Tibial nerve (tissue), 4 donors: ENCODE results near the gene THEMIS. TPM values are rescaled to one million over a fixed set of nuclear protein-coding genes. Genes with fewer than 3 reads are reported as not detected.
A peak's percentile ranks its signal among the peaks of the same experiment; 100 is the strongest.
"Not testable (repeated sequence)": the region's sequence is repeated elsewhere in the genome, so short reads cannot be mapped to it uniquely, and the experiment has no call there.

Source experiments
- DNase-seq, 2 donors: peaks; one replicate each; pipeline ENCODE4 v3.0.0-alpha.2; 2019; ENCODE audit warnings: low spot score in 2 of 2
- H3K27ac ChIP-seq, 4 donors: fragments of 200-600 bp; sonication (generic) in 3 of 4; one replicate each; pipeline ENCODE4 v1.5.1; 2017 to 2019; ENCODE audit warnings: mild to moderate bottlenecking in 1 of 4
- H3K27me3 ChIP-seq, 2 donors: fragments of 200-600 bp; sonication (generic) in 1 of 2; one replicate each; pipeline versions ENCODE4 v1.5.1 to v1.6.0; 2017 to 2019
- H3K36me3 ChIP-seq, 3 donors: fragments of 200-600 bp; sonication (generic); one replicate each; pipeline ENCODE4 v1.5.1; 2018 to 2019
- H3K4me1 ChIP-seq, 4 donors: fragments of 200-600 bp; sonication (generic) in 3 of 4; one replicate each; pipeline ENCODE4 v1.5.1; 2017 to 2019
- H3K4me3 ChIP-seq, 4 donors: fragments of 200-600 bp; sonication (generic) in 3 of 4; one replicate each; pipeline ENCODE4 v1.5.1; 2017 to 2019; ENCODE audit warnings: mild to moderate bottlenecking in 1 of 4, moderate library complexity in 1 of 4
- H3K9me3 ChIP-seq, 4 donors: fragments of 200-600 bp; sonication (generic) in 3 of 4; one replicate each; pipeline ENCODE4 v1.5.1; 2017 to 2019
- CTCF ChIP-seq, 5 experiments: fragments of 200-600 bp in 3 of 5; fragments of 450-650 bp in 2 of 5; sonication (generic) in 3 of 5; IDR thresholded peaks; one replicate each; pipeline ENCODE4 v1.5.1; 2016 to 2019; ENCODE audit warnings: antibody characterized with exemption in 5 of 5, mild to moderate bottlenecking in 3 of 5, moderate library complexity in 2 of 5
- EP300 ChIP-seq, 2 donors: sonication (generic); formaldehyde crosslinking; IDR thresholded peaks; one replicate each; pipeline ENCODE4 v1.6.1; 2017; ENCODE audit warnings: antibody characterized with exemption in 2 of 2, mild to moderate bottlenecking in 1 of 2
- POLR2A ChIP-seq, 2 donors: fragments of 450-650 bp; IDR thresholded peaks; one replicate each; pipeline ENCODE4 v1.6.1; 2017; ENCODE audit warnings: antibody characterized with exemption in 2 of 2, mild to moderate bottlenecking in 2 of 2, moderate library complexity in 2 of 2
- whole genome bisulfite sequencing, 2 donors: methylation state at CpG; one replicate each; pipeline ENCODE4 v1.1.5; 2018; 5-methylcytosine and 5-hydroxymethylcytosine counted together
- total RNA-seq, 4 donors: library from RNA; depleted of rRNA; stranded (reverse); fragments of >200 nt; gene quantifications; one replicate each; pipeline ENCODE4 v1.1.0, GENCODE V29; 2016

THEMIS gene
- total RNA-seq, 4 donors from 2014 or later, result 0.22 to 0.98 (median 0.57) TPM

- Histone ChIP-seq H3K4me1 (peaks cover 0 to 5% (median 0%) of the 10 kb centered on the region in 4 donors), H3K27ac (peak overlapping the region in 1 of 4 donors; percentile 7), H3K9me3 (peaks cover 0 to 9% (median 2%) of the 10 kb centered on the region in 4 donors), H3K27me3 (no peaks in the 10 kb centered on the region), H3K36me3 (no peaks in the 10 kb centered on the region), H3K4me3 (no peak overlapping the region)
- no peak for TF ChIP-seq POLR2A (IDR thresholded peaks at IDR 0.05)
- TF ChIP-seq EP300 (IDR thresholded peaks at IDR 0.05), result no peak
- TF ChIP-seq CTCF (IDR thresholded peaks at IDR 0.05), result no peak
- 68 to 79% methylated on average over 1 of the region's 1 CpG for WGBS, 2 donors
- no peak for DNase-seq
Measured at GRCh38 chr6:127934956-127935355, 34.1 kb upstream of the THEMIS start.

GRCh38 chr6:127933852-127934840 is 33.3 kb upstream of the THEMIS start:
- DNase-seq, result no peak
- H3K4me3 ChIP-seq, result no peak overlapping the region
- no peaks in the 10 kb centered on the region for H3K4me1 ChIP-seq
- peaks cover 0 to 9% (median 2%) of the 10 kb centered on the region in 4 donors for H3K9me3 ChIP-seq
- no peak overlapping the region for H3K27ac ChIP-seq
- TF ChIP-seq POLR2A (IDR thresholded peaks at IDR 0.05), result no peak
- no peak for TF ChIP-seq EP300 (IDR thresholded peaks at IDR 0.05)
- TF ChIP-seq CTCF (IDR thresholded peaks at IDR 0.05), result no peak
- no peaks in the 10 kb centered on the region for H3K36me3 ChIP-seq
- no peaks in the 10 kb centered on the region for H3K27me3 ChIP-seq
- 92 to 93% methylated on average over 7 of the region's 7 CpGs for WGBS, 2 donors

- WGBS, 2 donors, result 95 to 96% methylated on average over 1 of the region's 1 CpG
- no peak for DNase-seq
Measured at GRCh38 chr6:127933137-127933536, 32.3 kb upstream of the THEMIS start.

GRCh38 chr6:127932708-127933107 is 31.9 kb upstream of the THEMIS start:
- no peaks in the 10 kb centered on the region for H3K27me3 ChIP-seq
- no peak overlapping the region for H3K4me3 ChIP-seq
- peaks cover 0 to 12% (median 2%) of the 10 kb centered on the region in 4 donors for H3K9me3 ChIP-seq
- TF ChIP-seq CTCF (IDR thresholded peaks at IDR 0.05) (no peak), EP300 (IDR thresholded peaks at IDR 0.05) (no peak), POLR2A (IDR thresholded peaks at IDR 0.05) (no peak)
- no peaks in the 10 kb centered on the region for H3K36me3 ChIP-seq
- WGBS, 2 donors, result 84 to 92% methylated on average over 5 of the region's 5 CpGs
- no peaks in the 10 kb centered on the region for H3K4me1 ChIP-seq
- no peak overlapping the region for H3K27ac ChIP-seq
- DNase-seq, result no peak

More at GRCh38 chr6:127933137-127933536, 32.3 kb upstream of the THEMIS start:
- H3K27ac ChIP-seq, result no peak overlapping the region
- H3K36me3 ChIP-seq, result no peaks in the 10 kb centered on the region
- TF ChIP-seq CTCF (IDR thresholded peaks at IDR 0.05) (no peak), EP300 (IDR thresholded peaks at IDR 0.05) (no peak), POLR2A (IDR thresholded peaks at IDR 0.05) (no peak)
- no peaks in the 10 kb centered on the region for H3K4me1 ChIP-seq
- H3K27me3 ChIP-seq, result no peaks in the 10 kb centered on the region
- H3K9me3 ChIP-seq, result peaks cover 0 to 12% (median 2%) of the 10 kb centered on the region in 4 donors
- no peak overlapping the region for H3K4me3 ChIP-seq

- H3K27ac ChIP-seq, H3K36me3 ChIP-seq, H3K27me3 ChIP-seq, H3K4me3 ChIP-seq, H3K4me1 ChIP-seq, DNase-seq: not testable (repeated sequence)
- 90 to 97% methylated on average over 10 of the region's 10 CpGs for WGBS, 2 donors
- H3K9me3 ChIP-seq, result peaks cover 0 to 18% (median 0%) of the 10 kb centered on the region in 4 donors
Measured at GRCh38 chr6:127926441-127926840, 25.6 kb upstream of the THEMIS start.
